Myocyte (in vitro differentiated cells): ENCODE results near the gene MRPL16. TPM values are rescaled to one million over a fixed set of nuclear protein-coding genes. Genes with fewer than 3 reads are reported as not detected.
"Not testable (repeated sequence)": the region's sequence is repeated elsewhere in the genome, so short reads cannot be mapped to it uniquely, and the experiment has no call there.

Source experiments
- DNase-seq: peaks from one replicate; pipeline ENCODE4 v3.0.0-alpha.2; 2012; ENCODE audit warnings: low read depth
- polyA plus RNA-seq: library from polyadenylated mRNA; unstranded; fragments of >200 nt; gene quantifications from one replicate; pipeline ENCODE4 v1.2.1, GENCODE V29; 2012; ENCODE audit warnings: missing spikeins
- total RNA-seq: library from RNA; depleted of rRNA; stranded (reverse); fragments of >200 nt; gene quantifications from 2 replicates; pipeline ENCODE4 v1.2.3, GENCODE V29; 2014

Gene MRPL16
- 35.2 and 42.6 TPM in 2 replicates for total RNA-seq
- polyA plus RNA-seq = 40.9 TPM

- DNase-seq = peak; percentile 90
Observed at GRCh38 chr11:59810189-59810910, at the start of gene MRPL16. TSS of gene MRPL16 (minus strand) at chr11:59810778. CDS start at chr11:59810658, 120 bp downstream.

- DNase-seq = no peak
Observed at GRCh38 chr11:59859673-59860072, 49.1 kb upstream of the MRPL16 start.

- DNase-seq = no peak
Observed at GRCh38 chr11:59857439-59858434, 47.2 kb upstream of the MRPL16 start.

- DNase-seq = no peak
Observed at GRCh38 chr11:59854871-59855270, 44.3 kb upstream of the MRPL16 start.

GRCh38 chr11:59851416-59851815, 40.8 kb upstream of the MRPL16 start:
- DNase-seq = not testable (repeated sequence)

GRCh38 chr11:59849551-59849950, 39.0 kb upstream of the MRPL16 start:
- not testable (repeated sequence) for DNase-seq

GRCh38 chr11:59849129-59849528, 38.6 kb upstream of the MRPL16 start:
- no peak for DNase-seq

GRCh38 chr11:59848439-59848838, 37.9 kb upstream of the MRPL16 start:
- DNase-seq = not testable (repeated sequence)

- DNase-seq = no peak
Observed at GRCh38 chr11:59847626-59848025, 37.0 kb upstream of the MRPL16 start.

- no peak for DNase-seq
Observed at GRCh38 chr11:59846556-59846955, 36.0 kb upstream of the MRPL16 start.

GRCh38 chr11:59845399-59845798, 34.8 kb upstream of the MRPL16 start, which contains the start of gene CBLIF:
TSS of gene CBLIF (minus strand) at chr11:59845499. CDS start at chr11:59845453, 46 bp downstream.
- DNase-seq = no peak

- no peak for DNase-seq
Observed at GRCh38 chr11:59842316-59842715, 31.7 kb upstream of the MRPL16 start.

- no peak for DNase-seq
Observed at GRCh38 chr11:59841514-59841913, 30.9 kb upstream of the MRPL16 start.

- DNase-seq = no peak
Observed at GRCh38 chr11:59839615-59840014, 29.0 kb upstream of the MRPL16 start.

GRCh38 chr11:59833602-59834001, 23.0 kb upstream of the MRPL16 start:
- no peak for DNase-seq

- no peak for DNase-seq
Observed at GRCh38 chr11:59829358-59829757, 18.8 kb upstream of the MRPL16 start.

GRCh38 chr11:59822989-59823566, 12.5 kb upstream of the MRPL16 start:
- peak; percentile 69 for DNase-seq

- peak; percentile 10 for DNase-seq
Observed at GRCh38 chr11:59818572-59818971, 8.0 kb upstream of the MRPL16 start.

GRCh38 chr11:59816434-59816833, 5.9 kb upstream of the MRPL16 start:
- not testable (repeated sequence) for DNase-seq

GRCh38 chr11:59815754-59816153, 5.2 kb upstream of the MRPL16 start:
- no peak for DNase-seq

GRCh38 chr11:59814021-59814420, 3.4 kb upstream of the MRPL16 start:
- no peak for DNase-seq

- no peak for DNase-seq
Observed at GRCh38 chr11:59813364-59813763, 2.8 kb upstream of the MRPL16 start.
